Measurements from ENCODE around the gene COL4A2.

The COL4A2 gene

DNA sequence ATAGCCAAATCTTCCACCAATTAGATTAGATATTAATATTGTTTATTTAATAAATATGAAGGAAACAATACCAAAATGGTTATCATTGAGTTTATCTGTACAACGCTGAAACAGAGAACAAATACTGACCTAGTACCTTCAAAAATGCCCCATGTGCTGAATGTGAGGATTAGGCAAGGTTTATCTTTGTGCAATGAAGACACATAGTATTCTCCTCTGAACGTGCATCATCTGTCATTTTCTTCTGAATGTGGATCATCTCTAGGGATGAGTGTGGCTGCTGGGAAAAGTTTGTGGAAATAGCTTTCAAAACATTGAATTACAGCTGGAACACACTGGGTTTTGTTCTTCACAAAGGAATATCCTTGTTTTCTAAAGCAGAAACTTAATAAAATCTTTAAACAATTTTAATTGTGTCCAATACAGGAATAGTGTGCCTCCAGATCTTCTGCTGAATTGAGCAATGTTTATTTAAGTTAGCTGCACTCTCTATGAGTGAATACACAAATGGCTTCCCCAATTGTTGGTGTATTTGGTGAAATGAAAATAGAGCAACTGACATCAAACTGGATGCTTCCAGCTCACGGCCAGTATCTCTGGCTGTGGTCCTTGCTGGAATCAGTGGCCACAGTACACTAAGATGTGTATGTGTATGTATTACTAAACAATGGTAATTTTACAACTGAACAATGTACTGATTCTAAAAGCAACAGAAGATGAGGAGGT is 6.8 kb upstream of the COL4A2 start:
- Histone ChIP-seq H3K36me3 (no peaks in the 10 kb centered on the region), H3K9me3 (replicated peaks in 1 of 11) (no peaks in the 10 kb centered on the region), H3K9ac (no peak overlapping the region), H3K4me3 (no peak overlapping the region), H3K27me3 (peaks cover 26 to 66% (median 44%) of the 10 kb centered on the region in 11 experiments), H3K4me1 (peaks cover 5 to 19% (median 14%) of the 10 kb centered on the region in 10 experiments), H4K20me1 (no peaks in the 10 kb centered on the region; a peak in 1 of 22 replicates), H3K4me2 (no peak overlapping the region), H3K27ac (no peak overlapping the region)
- no peak for TF ChIP-seq Cebpa-rat (IDR thresholded peaks at IDR 0.05)

DNA sequence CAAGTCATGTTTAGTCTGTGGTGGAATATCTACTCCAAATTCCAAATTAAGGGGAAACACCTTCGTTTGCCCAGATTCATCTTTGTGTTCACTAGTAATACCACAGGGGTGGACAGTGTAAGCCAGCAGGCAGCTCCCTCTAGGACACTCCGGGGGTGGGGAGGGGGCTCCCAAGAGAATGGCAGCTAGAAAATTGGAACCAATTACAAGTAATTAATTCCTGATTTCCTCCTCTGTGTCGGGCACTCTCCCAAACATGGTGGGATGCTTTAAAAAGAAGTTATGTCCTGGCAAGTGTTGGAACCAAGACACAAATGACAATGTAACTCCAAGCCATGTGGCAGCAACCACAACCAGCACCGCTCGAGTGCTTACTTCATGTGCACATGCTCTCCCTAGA is 6.0 kb upstream of the COL4A2 start:
- H3K4me1 ChIP-seq = peaks cover 13 to 28% (median 22%) of the 10 kb centered on the region in 10 experiments
- H3K9me3 ChIP-seq (replicated peaks in 1 of 11) = no peaks in the 10 kb centered on the region
- H3K27me3 ChIP-seq = peaks cover 34 to 74% (median 52%) of the 10 kb centered on the region in 11 experiments
- no peak overlapping the region for H3K4me2 ChIP-seq
- peaks cover 0 to 1% (median 0%) of the 10 kb centered on the region in 11 experiments; a peak in 1 of 22 replicates for H4K20me1 ChIP-seq
- no peaks in the 10 kb centered on the region for H3K36me3 ChIP-seq
- no peak overlapping the region for H3K9ac ChIP-seq
- TF ChIP-seq Cebpa-rat (IDR thresholded peaks at IDR 0.05) = no peak
- no peak overlapping the region for H3K27ac ChIP-seq
- no peak overlapping the region for H3K4me3 ChIP-seq

DNA sequence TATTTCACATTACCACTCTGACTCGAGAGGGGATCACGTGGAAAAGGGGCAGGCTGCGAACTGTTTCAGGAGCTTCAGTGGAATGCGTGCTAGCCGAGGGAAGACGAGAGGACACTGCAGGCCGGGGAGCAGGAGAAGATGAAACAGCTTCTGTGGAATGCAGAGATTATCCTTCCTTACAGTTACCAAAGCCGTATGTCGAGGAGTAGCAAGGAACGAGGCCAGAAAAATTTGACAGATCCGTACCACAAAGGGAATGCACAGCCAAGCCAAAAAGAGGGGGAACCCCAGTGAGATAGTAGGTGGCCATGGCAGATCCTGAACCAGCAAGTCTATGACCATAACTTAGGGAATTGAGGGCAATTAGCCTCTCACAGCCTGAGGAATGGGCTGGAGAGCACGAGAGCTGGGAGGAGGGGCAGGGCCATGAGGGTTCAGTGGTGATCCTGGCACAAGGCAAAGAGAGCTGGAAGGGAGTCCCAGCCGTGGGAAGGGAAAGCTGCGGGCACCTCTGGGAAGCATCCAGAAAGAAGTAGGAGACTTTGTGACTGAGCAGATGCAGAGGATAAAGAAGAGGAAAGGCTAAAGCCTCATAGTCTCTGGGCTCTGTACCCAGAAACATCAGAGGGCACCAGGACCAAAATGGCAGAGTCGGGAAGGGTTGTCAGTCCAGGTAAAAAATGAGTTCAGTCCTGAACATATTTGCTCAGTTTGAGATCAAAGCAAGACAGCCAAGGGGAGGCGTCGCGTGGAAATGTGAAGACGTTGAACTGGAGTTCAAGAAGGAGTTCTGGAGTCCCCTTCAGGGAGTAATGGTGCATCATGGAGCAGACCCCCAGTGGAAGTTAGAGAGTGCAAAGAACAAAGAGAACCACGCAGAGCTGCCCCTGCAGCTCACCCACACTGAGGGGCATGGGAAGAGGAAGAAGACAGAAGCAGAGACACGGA is 5.2 kb upstream of the COL4A2 start:
- Histone ChIP-seq H3K9ac (no peak overlapping the region), H4K20me1 (peaks cover 0 to 9% (median 0%) of the 10 kb centered on the region in 11 experiments; a peak in 5 of 22 replicates), H3K27ac (no peak overlapping the region), H3K27me3 (peaks cover 42 to 82% (median 60%) of the 10 kb centered on the region in 11 experiments), H3K4me2 (no peak overlapping the region), H3K9me3 (replicated peaks in 1 of 11) (peaks cover 0 to 4% (median 2%) of the 10 kb centered on the region in 11 experiments; a peak in 14 of 22 replicates), H3K36me3 (no peaks in the 10 kb centered on the region), H3K4me1 (peaks cover 21 to 36% (median 30%) of the 10 kb centered on the region in 10 experiments), H3K4me3 (no peak overlapping the region)
- no peak for TF ChIP-seq Cebpa-rat (IDR thresholded peaks at IDR 0.05)

DNA sequence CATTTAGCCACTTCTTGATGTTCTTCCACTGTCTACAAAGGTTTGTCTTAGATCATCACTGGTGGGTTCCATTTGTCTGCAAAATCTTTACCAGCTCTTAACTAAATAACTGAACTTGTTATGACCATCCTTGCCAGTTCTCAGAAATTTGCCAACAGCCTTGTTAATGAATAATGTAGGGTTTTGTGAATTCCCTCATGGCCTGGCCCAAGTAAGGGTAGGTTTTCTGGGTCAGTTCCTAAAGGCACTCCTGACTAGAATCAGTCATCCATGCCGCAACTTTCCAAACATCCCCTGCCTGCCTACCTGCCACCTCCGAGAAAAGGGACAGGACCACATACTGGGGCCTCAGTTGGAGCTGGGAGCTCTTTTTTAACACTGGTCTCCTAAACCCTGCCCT is 4.1 kb upstream of the COL4A2 start:
- Histone ChIP-seq H3K27ac (no peak overlapping the region), H3K9me3 (replicated peaks in 1 of 11) (peaks cover 4 to 15% (median 13%) of the 10 kb centered on the region in 11 experiments; a peak in 17 of 22 replicates), H3K4me3 (no peak overlapping the region), H3K27me3 (peaks cover 54 to 94% (median 71%) of the 10 kb centered on the region in 11 experiments), H3K4me1 (peaks cover 25 to 47% (median 37%) of the 10 kb centered on the region in 10 experiments), H3K9ac (no peak overlapping the region), H3K36me3 (no peaks in the 10 kb centered on the region), H3K4me2 (no peak overlapping the region), H4K20me1 (peaks cover 0 to 20% (median 0%) of the 10 kb centered on the region in 11 experiments; a peak in 8 of 22 replicates)
- no peak for TF ChIP-seq Cebpa-rat (IDR thresholded peaks at IDR 0.05)

DNA sequence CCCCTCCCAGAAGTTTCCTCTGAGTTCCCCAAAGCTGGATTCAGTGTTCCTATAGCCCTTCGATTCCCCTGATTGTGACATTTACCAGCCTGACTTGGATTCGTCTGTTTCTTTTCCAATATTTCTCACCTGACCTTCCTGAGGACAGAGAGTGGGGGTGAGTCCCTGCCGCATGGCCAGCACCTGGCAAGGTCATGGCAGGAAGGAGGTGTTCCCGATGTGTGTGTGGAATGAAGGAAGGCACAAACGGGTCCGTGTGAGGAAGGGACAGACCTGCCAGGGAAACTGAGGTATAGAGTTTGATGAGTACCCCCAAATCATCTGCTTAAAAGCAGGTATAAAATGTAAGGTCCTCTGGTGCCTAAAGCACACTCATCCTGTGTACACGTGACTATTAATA is 3.4 kb upstream of the COL4A2 start:
- no peak overlapping the region for H3K9ac ChIP-seq

DNA sequence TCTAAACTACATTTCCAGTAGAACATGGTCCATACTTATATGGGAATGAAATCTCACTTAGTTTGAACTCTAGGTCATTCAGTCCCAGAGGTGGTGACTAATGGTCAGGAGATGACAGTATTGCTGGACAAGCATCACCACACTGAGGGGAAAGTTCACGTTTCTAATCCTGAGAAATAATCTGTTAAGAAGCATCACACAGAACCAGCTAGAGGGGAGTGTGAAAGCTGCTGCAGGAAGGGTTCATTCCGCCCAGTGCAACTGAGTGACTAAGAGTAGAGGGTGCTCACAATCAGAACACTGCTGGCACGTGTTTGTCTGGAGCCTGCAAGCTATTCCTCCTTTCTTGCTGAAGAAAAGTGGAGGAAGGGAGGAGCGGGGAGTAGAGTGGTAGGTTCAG is 2.8 kb upstream of the COL4A2 start:
- Histone ChIP-seq H3K27me3 (peaks cover 57 to 94% (median 71%) of the 10 kb centered on the region in 11 experiments), H4K20me1 (peaks cover 0 to 26% (median 0%) of the 10 kb centered on the region in 11 experiments; a peak in 8 of 22 replicates), H3K9me3 (replicated peaks in 1 of 11) (peaks cover 12 to 22% (median 18%) of the 10 kb centered on the region in 11 experiments; a peak in 18 of 22 replicates), H3K4me2 (peak overlapping the region in 1 of 11 experiments; percentile 12; a peak in 1 of 22 replicates), H3K27ac (no peak overlapping the region), H3K4me1 (peaks cover 24 to 49% (median 30%) of the 10 kb centered on the region in 10 experiments), H3K4me3 (no peak overlapping the region), H3K36me3 (no peaks in the 10 kb centered on the region), H3K9ac (no peak overlapping the region)
- no peak for TF ChIP-seq Cebpa-rat (IDR thresholded peaks at IDR 0.05)

More for the DNA sequence above, 3.4 kb upstream of the COL4A2 start:
- Histone ChIP-seq H3K9me3 (replicated peaks in 1 of 11) (peaks cover 11 to 22% (median 18%) of the 10 kb centered on the region in 11 experiments; a peak in 18 of 22 replicates), H3K27me3 (peaks cover 56 to 94% (median 71%) of the 10 kb centered on the region in 11 experiments), H3K36me3 (no peaks in the 10 kb centered on the region), H3K4me3 (no peak overlapping the region), H3K4me1 (peaks cover 29 to 49% (median 35%) of the 10 kb centered on the region in 10 experiments), H3K4me2 (no peak overlapping the region), H4K20me1 (peaks cover 0 to 24% (median 0%) of the 10 kb centered on the region in 11 experiments; a peak in 8 of 22 replicates), H3K27ac (no peak overlapping the region)
- TF ChIP-seq Cebpa-rat (IDR thresholded peaks at IDR 0.05) = no peak

DNA sequence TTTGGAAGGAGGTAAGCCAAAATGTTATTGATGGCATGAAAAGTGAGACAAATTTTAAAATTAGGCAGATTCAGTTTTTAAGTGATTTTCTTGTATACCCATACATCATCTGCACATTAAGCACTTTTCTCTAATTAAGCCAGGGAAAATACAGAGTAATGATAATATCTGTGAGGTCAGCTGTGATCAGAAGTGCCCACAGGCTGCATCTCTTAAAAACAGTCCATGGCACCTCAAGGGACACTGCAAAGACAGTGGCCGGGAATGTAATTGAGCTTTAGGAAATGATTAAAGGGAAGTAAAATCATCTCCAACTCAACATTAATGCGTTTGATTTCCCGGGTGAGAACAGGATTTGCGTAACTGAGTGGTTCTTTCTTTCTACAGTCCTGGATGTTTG is 2.1 kb upstream of the COL4A2 start:
- no peak overlapping the region for H3K27ac ChIP-seq
- no peak overlapping the region for H3K9ac ChIP-seq
- no peaks in the 10 kb centered on the region for H3K36me3 ChIP-seq
- H3K4me1 ChIP-seq = peaks cover 24 to 49% (median 30%) of the 10 kb centered on the region in 10 experiments
- peaks cover 0 to 26% (median 0%) of the 10 kb centered on the region in 11 experiments; a peak in 8 of 22 replicates for H4K20me1 ChIP-seq
- H3K27me3 ChIP-seq = peaks cover 64 to 96% (median 74%) of the 10 kb centered on the region in 11 experiments
- peaks cover 12 to 22% (median 18%) of the 10 kb centered on the region in 11 experiments; a peak in 18 of 22 replicates for H3K9me3 ChIP-seq (replicated peaks in 1 of 11)
- no peak overlapping the region for H3K4me3 ChIP-seq
- H3K4me2 ChIP-seq = peak overlapping the region; percentile 59 to 80 (median 72); a peak in 19 of 22 replicates
- TF ChIP-seq Cebpa-rat (IDR thresholded peaks at IDR 0.05) = no peak

DNA sequence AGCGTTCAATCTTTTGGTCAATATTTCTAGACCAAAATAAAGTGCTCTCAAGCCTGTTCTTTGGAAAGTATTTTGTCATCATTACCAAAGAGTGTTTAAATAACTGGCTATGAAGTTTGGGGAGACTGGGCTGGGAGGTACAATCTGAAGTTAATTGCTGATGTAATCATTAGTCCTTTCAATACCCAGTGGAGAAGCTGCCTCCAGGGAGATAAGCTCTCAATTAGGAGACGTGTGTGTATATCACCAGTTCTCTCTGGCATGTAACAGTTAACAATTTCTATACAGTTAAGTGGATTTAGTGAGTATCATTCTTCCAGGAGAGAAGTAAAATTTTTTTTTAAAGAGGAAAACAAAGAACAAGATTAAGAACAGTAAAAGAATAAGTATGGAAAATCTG is 1.5 kb upstream of the COL4A2 start:
- H4K20me1 ChIP-seq = peaks cover 0 to 26% (median 0%) of the 10 kb centered on the region in 11 experiments; a peak in 8 of 22 replicates
- TF ChIP-seq Cebpa-rat (IDR thresholded peaks at IDR 0.05) = no peak
- peak overlapping the region; percentile 59 to 80 (median 72); a peak in 21 of 22 replicates for H3K4me2 ChIP-seq
- H3K4me1 ChIP-seq = peaks cover 24 to 49% (median 30%) of the 10 kb centered on the region in 10 experiments
- H3K27me3 ChIP-seq = peaks cover 70 to 96% (median 80%) of the 10 kb centered on the region in 11 experiments
- no peak overlapping the region for H3K27ac ChIP-seq
- H3K9ac ChIP-seq = no peak overlapping the region
- H3K4me3 ChIP-seq = no peak overlapping the region; a peak in 1 of 20 replicates
- no peaks in the 10 kb centered on the region for H3K36me3 ChIP-seq
- peaks cover 12 to 22% (median 18%) of the 10 kb centered on the region in 11 experiments; a peak in 18 of 22 replicates for H3K9me3 ChIP-seq (replicated peaks in 1 of 11)
